K562 (cell line): Measurements from ENCODE around the gene TRIM44. TPM values are rescaled to one million over a fixed set of nuclear protein-coding genes. Genes with fewer than 3 reads are reported as not detected.

ENCODE experiments used
- AFF4 ChIP-seq: sonication (generic); formaldehyde crosslinking; IDR thresholded peaks from 2 replicates; pipeline ENCODE4 v1.8.0; 2023; ENCODE audit warnings: mild to moderate bottlenecking, missing genetic modification reagents
- E2F4 ChIP-seq: sonication (generic); formaldehyde crosslinking; IDR thresholded peaks from 2 replicates; pipeline ENCODE4 v1.8.0; 2022; ENCODE audit warnings: mild to moderate bottlenecking, low read depth, missing genetic modification reagents
- FOXP4 ChIP-seq: sonication (generic); formaldehyde crosslinking; IDR thresholded peaks from 2 replicates; pipeline ENCODE4 v1.8.0; 2022; ENCODE audit warnings: mild to moderate bottlenecking, missing genetic modification reagents, borderline replicate concordance
- FUS ChIP-seq: fragments of 200-400 bp; formaldehyde crosslinking; optimal IDR thresholded peaks from 2 replicates; pipeline ENCODE3; 2017; ENCODE audit warnings: low read depth, low read length
- NR2C1 ChIP-seq, 2 experiments: fragments of 450-650 bp; IDR thresholded peaks; 2 replicates each; pipeline ENCODE4 v1.6.1; 2017; ENCODE audit warnings: mild to moderate bottlenecking in 2 of 2, antibody characterized with exemption in 1 of 2, inconsistent platforms in 1 of 2, missing compliant biosample characterization in 1 of 2, missing genetic modification characterization in 1 of 2
- PHF20 ChIP-seq: fragments of 450-650 bp; IDR thresholded peaks from 2 replicates; pipeline ENCODE4 v1.6.1; 2018; ENCODE audit not compliant: partially characterized antibody
- PREB ChIP-seq: sonication (generic); formaldehyde crosslinking; IDR thresholded peaks from 2 replicates; pipeline ENCODE4 v1.8.1; 2023; ENCODE audit warnings: mild to moderate bottlenecking, missing genetic modification reagents
- RNF219 ChIP-seq: fragments of 250-450 bp; sonication (Bioruptor Pico); IDR thresholded peaks from 2 replicates; pipeline ENCODE4 v1.5.0; 2022; ENCODE audit warnings: mild to moderate bottlenecking
- SMARCB1 ChIP-seq: IDR thresholded peaks from 2 replicates; pipeline ENCODE4 v1.6.1; 2011; ENCODE audit warnings: improper control_type of control experiment, low read depth; ENCODE audit not compliant: insufficient read length
- ZNF395 ChIP-seq: fragments of 200-800 bp; sonication (Bioruptor generic); IDR thresholded peaks from 2 replicates; pipeline ENCODE4 v1.6.1; 2017; ENCODE audit warnings: missing genetic modification characterization, missing compliant biosample characterization
- polyA plus RNA-seq, 8 experiments: library from polyadenylated mRNA; depleted of rRNA in 4 of 8; stranded (reverse) in 5 of 8; unstranded in 3 of 8; fragments of >200 nt; fragmentation: Nextera tagmentation in 2 of 8; fragmentation: Illumina TruSeq in 1 of 8; extraction: Ambion mirVana in 2 of 8; extraction: Trizol in 1 of 8; gene quantifications; 2 replicates each; pipeline versions ENCODE4 v1.2.1 to v1.2.3, GENCODE V29; 2011 to 2014; ENCODE audit warnings: inconsistent platforms in 1 of 8, missing spikeins in 1 of 8
- total RNA-seq, 7 experiments: library from RNA; depleted of rRNA in 6 of 7; stranded (reverse); fragments of >200 nt in 6 of 7; fragmentation: Illumina TruSeq in 2 of 7; extraction: Trizol in 2 of 7; gene quantifications; 2 replicates each; pipeline versions ENCODE4 v1.2.1 to v1.2.3, GENCODE V29; 2011 to 2021; ENCODE audit warnings: low replicate concordance in 1 of 7

TRIM44 gene
- total and polyA plus RNA-seq, 9 of the 15 experiments (the other 6 are each of a cell fraction or from before 2014, with no cell fraction given) = 8.3 to 105 (median 37.2) TPM

- TF ChIP-seq AFF4 (CRISPR knock-in tag) (peak; percentile 91; the same call in 1 of the 2 replicates), ZNF395 (CRISPR knock-in tag) (peak; percentile 86), PHF20 (peak; percentile 82), RNF219 (CRISPR knock-in tag) (no peak), NR2C1 (IDR thresholded peaks at IDR 0.05) (peak; percentile 96), NR2C1 (tag; IDR thresholded peaks at IDR 0.05) (peak; percentile 98), PREB (0 out of 2 replicates have a peak, but pooled peaks have one; percentile 87), SMARCB1 (no peak), FUS (peak; percentile 87), FOXP4 (CRISPR knock-in tag) (peak; percentile 98), E2F4 (CRISPR knock-in tag) (peak; percentile 84; the same call in 1 of the 2 replicates)
These were observed at the start of gene TRIM44 (continued) for GRCh38 chr11:35662649-35663407.
